H4 (cell line): ENCODE results near the gene DHRS7C. TPM values are rescaled to one million over a fixed set of nuclear protein-coding genes. Genes with fewer than 3 reads are reported as not detected.
A peak's percentile ranks its signal among the peaks of the same experiment; 100 is the strongest.

Experiments used
- DNase-seq: peaks from one replicate; pipeline ENCODE4 v3.0.0-alpha.2; 2015; ENCODE audit warnings: low spot score
- total RNA-seq: library from RNA; depleted of rRNA; stranded (reverse); fragments of >200 nt; shearing (Covaris generic); gene quantifications from 2 replicates; pipeline ENCODE4 v1.2.3, GENCODE V29; 2014; rRNA removed

The DHRS7C gene
- total RNA-seq, 1 experiment from 2014 or later, result not detected

GRCh38 chr17:9766970-9767369 is 24.4 kb downstream of the DHRS7C start:
- no peak for DNase-seq

GRCh38 chr17:9765322-9765721 is 26.1 kb downstream of the DHRS7C start:
- no peak for DNase-seq

- DNase-seq, result no peak
These were observed 27.7 kb downstream of the DHRS7C start for GRCh38 chr17:9763643-9764042.

GRCh38 chr17:9760266-9760665 is 31.1 kb downstream of the DHRS7C start:
- DNase-seq, result no peak

- DNase-seq, result no peak
These were observed 36.3 kb downstream of the DHRS7C start for GRCh38 chr17:9755083-9755482.

GRCh38 chr17:9750524-9750923 is 40.9 kb downstream of the DHRS7C start:
- DNase-seq, result no peak

GRCh38 chr17:9729735-9730420 is 61.5 kb downstream of the DHRS7C start:
- no peak for DNase-seq

GRCh38 chr17:9729034-9729650 is 62.2 kb downstream of the DHRS7C start:
- peak; percentile 40 for DNase-seq

GRCh38 chr17:9728564-9728963 is 62.8 kb downstream of the DHRS7C start:
- DNase-seq, result no peak

- DNase-seq, result no peak
These were observed 63.4 kb downstream of the DHRS7C start for GRCh38 chr17:9728005-9728404.

- DNase-seq, result no peak
These were observed 65.1 kb downstream of the DHRS7C start for GRCh38 chr17:9726291-9726690.

- DNase-seq, result no peak
These were observed 65.8 kb downstream of the DHRS7C start for GRCh38 chr17:9725575-9725974.

Other genes with a start within 250 kb of the DHRS7C start
- gene STX8, start 215.8 kb downstream of the DHRS7C start, total RNA-seq, result 69.9 and 103 TPM in 2 replicates
- not detected in 2 replicates for gene CFAP52, start 214.9 kb downstream of the DHRS7C start, total RNA-seq
- 0.56 TPM in 1 of 2 replicates, not detected in the other for gene USP43, start 146.1 kb downstream of the DHRS7C start, total RNA-seq
- not detected in 2 replicates for gene GSG1L2, start 30.5 kb upstream of the DHRS7C start, total RNA-seq
- gene GLP2R, start 34.3 kb upstream of the DHRS7C start, total RNA-seq, result 1.3 and 2.8 TPM in 2 replicates
- not detected in 2 replicates for gene RCVRN, start 113.7 kb upstream of the DHRS7C start, total RNA-seq